NT2/D1 (cell line): Measurements from ENCODE around the gene GLCE.

Experiments
- SUZ12 ChIP-seq: IDR thresholded peaks from 2 replicates; pipeline ENCODE4 v1.6.1; 2011; ENCODE audit not compliant: insufficient read length, insufficient read depth; ENCODE audit errors: extremely low read depth
- YY1 ChIP-seq: IDR thresholded peaks from 2 replicates; pipeline ENCODE4 v1.6.1; 2011; ENCODE audit not compliant: insufficient read length, insufficient read depth
- ZNF274 ChIP-seq: IDR thresholded peaks from 2 replicates; pipeline ENCODE4 v1.6.1; 2011; ENCODE audit warnings: mild to moderate bottlenecking, low read depth, low read length

DNA sequence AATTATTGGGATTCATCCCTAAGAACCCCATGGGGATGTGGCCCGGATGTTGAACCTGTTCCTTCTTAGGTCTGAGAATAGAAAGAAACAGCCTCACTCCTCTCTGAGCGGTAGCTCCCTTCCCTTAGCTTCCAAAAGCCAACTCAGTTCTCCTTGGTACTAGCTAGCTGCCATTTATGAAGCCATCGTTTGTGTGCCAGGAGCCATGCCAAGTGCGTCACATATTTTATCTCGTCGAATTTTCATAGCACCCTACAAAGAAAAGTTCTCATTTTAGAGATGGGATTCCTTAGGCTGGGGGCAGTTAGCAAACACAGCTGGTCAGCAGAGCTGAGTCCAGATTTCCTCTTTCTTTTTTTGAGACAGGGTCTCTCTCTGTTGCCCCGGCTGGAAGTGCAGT is 45.4 kb upstream of the GLCE start:
- no peak for TF ChIP-seq YY1
- no peak for TF ChIP-seq ZNF274
- TF ChIP-seq SUZ12: no peak
